ENCODE data around the gene FGFBP3. TPM values are rescaled to one million over a fixed set of nuclear protein-coding genes. Genes with fewer than 3 reads are reported as not detected.

FGFBP3 gene
- polyA plus RNA-seq, 1 donor (not counting 4 experiments of a cell fraction or from before 2014, with no cell fraction given), result 0.22 TPM

DNA sequence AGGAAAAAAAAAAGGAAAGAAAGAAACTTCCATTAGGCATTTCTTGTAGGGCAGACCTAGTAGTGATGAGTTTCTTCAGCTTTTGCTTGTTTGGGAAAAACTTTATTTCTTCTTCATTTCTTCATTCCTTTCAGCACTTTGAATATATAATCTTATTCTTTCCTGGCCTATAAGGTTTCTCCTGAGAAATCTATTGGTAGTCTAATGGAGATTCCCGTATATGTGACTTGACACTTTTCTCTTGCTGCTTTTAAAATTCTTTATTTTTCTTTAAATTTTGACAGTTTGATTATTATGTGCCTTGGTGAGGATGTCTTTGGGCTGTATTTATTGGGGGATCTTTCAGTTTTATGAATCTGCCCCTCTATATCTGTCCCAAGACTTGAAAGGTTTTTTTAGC, 10.4 kb upstream of the FGFBP3 start:
- H3K9me3 ChIP-seq (ENCODE audit: control insufficient read depth, low read depth, low read length), result no peaks in the 10 kb centered on the region
- no peak for TF ChIP-seq EZH2 (IDR thresholded peaks at IDR 0.05; ENCODE audit: low read length)
- TF ChIP-seq, protein P1, sequence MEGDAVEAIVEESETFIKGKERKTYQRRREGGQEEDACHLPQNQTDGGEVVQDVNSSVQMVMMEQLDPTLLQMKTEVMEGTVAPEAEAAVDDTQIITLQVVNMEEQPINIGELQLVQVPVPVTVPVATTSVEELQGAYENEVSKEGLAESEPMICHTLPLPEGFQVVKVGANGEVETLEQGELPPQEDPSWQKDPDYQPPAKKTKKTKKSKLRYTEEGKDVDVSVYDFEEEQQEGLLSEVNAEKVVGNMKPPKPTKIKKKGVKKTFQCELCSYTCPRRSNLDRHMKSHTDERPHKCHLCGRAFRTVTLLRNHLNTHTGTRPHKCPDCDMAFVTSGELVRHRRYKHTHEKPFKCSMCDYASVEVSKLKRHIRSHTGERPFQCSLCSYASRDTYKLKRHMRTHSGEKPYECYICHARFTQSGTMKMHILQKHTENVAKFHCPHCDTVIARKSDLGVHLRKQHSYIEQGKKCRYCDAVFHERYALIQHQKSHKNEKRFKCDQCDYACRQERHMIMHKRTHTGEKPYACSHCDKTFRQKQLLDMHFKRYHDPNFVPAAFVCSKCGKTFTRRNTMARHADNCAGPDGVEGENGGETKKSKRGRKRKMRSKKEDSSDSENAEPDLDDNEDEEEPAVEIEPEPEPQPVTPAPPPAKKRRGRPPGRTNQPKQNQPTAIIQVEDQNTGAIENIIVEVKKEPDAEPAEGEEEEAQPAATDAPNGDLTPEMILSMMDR (optimal IDR thresholded peaks at IDR 0.05 in 1 of 3, IDR thresholded peaks at IDR 0.05 in 1 of 3, conservative IDR thresholded peaks at IDR 0.05 in 1 of 3; ENCODE audit: extremely low read depth in 1 of 3, insufficient read depth in 2 of 3, low read length in 3 of 3), result no peak
- no peak overlapping the region for H3K4me2 ChIP-seq (ENCODE audit: control insufficient read depth, extremely low read depth, insufficient read depth, low read depth, low read length)
- H3K27me3 ChIP-seq (ENCODE audit: control insufficient read depth, extremely low read depth, insufficient read depth, low read length), result no peaks in the 10 kb centered on the region
- FAIRE-seq, result no peak
- H4K20me1 ChIP-seq (ENCODE audit: control insufficient read depth, extremely low read depth, insufficient read depth, low read length), result no peaks in the 10 kb centered on the region
- H3K9me1 ChIP-seq (ENCODE audit: control insufficient read depth, extremely low read depth, insufficient read depth, low read length), result no peaks in the 10 kb centered on the region
- no peak for DNase-seq (ENCODE audit: low read depth, low spot score)
- H3K9ac ChIP-seq (ENCODE audit: control insufficient read depth, extremely low read depth, insufficient read depth, low read length), result no peak overlapping the region
- H3K79me2 ChIP-seq (ENCODE audit: control insufficient read depth, insufficient read depth, low read length), result peaks cover 10% of the 10 kb centered on the region
- H3K4me1 ChIP-seq (ENCODE audit: control insufficient read depth, extremely low read depth, insufficient read depth, low read length), result peaks cover 7% of the 10 kb centered on the region
- no peaks in the 10 kb centered on the region for H3K36me3 ChIP-seq (ENCODE audit: control insufficient read depth in 2 of 2, extremely low read depth in 1 of 2, insufficient read depth in 2 of 2, low read length in 2 of 2)
- no peak overlapping the region for H2AFZ ChIP-seq (ENCODE audit: control insufficient read depth, low read length)
- no peak overlapping the region for H3K4me3 ChIP-seq (ENCODE audit: control insufficient read depth in 2 of 3, extremely low read depth in 1 of 3, insufficient read depth in 2 of 3, low read depth in 1 of 3, low read length in 3 of 3)
- H3K27ac ChIP-seq (ENCODE audit: control insufficient read depth, insufficient read depth, low read length), result no peak overlapping the region
- dilution Hi-C loops (cut with MboI; ENCODE audit: extremely low pct_ligation_motif_present, low sequenced_read_pairs), result no loop called here

DNA sequence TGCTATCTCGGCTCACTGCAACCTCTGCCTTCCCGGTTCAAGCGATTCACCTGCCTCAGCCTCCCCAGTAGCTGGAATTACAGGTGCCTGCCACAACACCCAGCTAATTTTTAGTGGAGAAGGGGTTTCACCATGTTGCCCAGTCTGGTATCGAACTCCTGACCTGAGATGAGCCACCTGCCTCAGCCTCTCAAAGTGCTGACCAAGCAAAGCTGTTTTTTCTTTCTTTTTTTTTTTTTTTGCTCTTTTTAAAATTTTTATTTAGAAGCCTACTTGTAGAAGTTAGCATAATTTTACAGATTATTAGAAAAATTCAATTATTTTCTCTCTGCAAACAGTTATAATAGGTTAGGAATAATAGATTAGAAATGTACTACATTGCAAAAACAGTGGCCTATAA, 1.2 kb upstream of the FGFBP3 start:
- Histone ChIP-seq H3K9me3 (ENCODE audit: control insufficient read depth, low read depth, low read length) (no peaks in the 10 kb centered on the region), H4K20me1 (ENCODE audit: control insufficient read depth, extremely low read depth, insufficient read depth, low read length) (no peaks in the 10 kb centered on the region), H3K4me3 (ENCODE audit: control insufficient read depth in 2 of 3, extremely low read depth in 1 of 3, insufficient read depth in 2 of 3, low read depth in 1 of 3, low read length in 3 of 3) (no peak overlapping the region), H3K27ac (ENCODE audit: control insufficient read depth, insufficient read depth, low read length) (no peak overlapping the region), H3K9ac (ENCODE audit: control insufficient read depth, extremely low read depth, insufficient read depth, low read length) (no peak overlapping the region), H3K27me3 (ENCODE audit: control insufficient read depth, extremely low read depth, insufficient read depth, low read length) (no peaks in the 10 kb centered on the region), H3K36me3 (ENCODE audit: control insufficient read depth in 2 of 2, extremely low read depth in 1 of 2, insufficient read depth in 2 of 2, low read length in 2 of 2) (peaks cover 0 to 3% of the 10 kb centered on the region in 2 experiments), H2AFZ (ENCODE audit: control insufficient read depth, low read length) (no peak overlapping the region), H3K79me2 (ENCODE audit: control insufficient read depth, insufficient read depth, low read length) (no peaks in the 10 kb centered on the region), H3K4me1 (ENCODE audit: control insufficient read depth, extremely low read depth, insufficient read depth, low read length) (peaks cover 3% of the 10 kb centered on the region), H3K9me1 (ENCODE audit: control insufficient read depth, extremely low read depth, insufficient read depth, low read length) (no peaks in the 10 kb centered on the region), H3K4me2 (ENCODE audit: control insufficient read depth, extremely low read depth, insufficient read depth, low read depth, low read length) (no peak overlapping the region)
- DNase-seq (ENCODE audit: low read depth, low spot score) (no peak), FAIRE-seq (no peak)
- TF ChIP-seq, protein P1 (optimal IDR thresholded peaks at IDR 0.05 in 1 of 3, IDR thresholded peaks at IDR 0.05 in 1 of 3, conservative IDR thresholded peaks at IDR 0.05 in 1 of 3; ENCODE audit: extremely low read depth in 1 of 3, insufficient read depth in 2 of 3, low read length in 3 of 3), result no peak
- TF ChIP-seq EZH2 (IDR thresholded peaks at IDR 0.05; ENCODE audit: low read length), result no peak
- dilution Hi-C loops (cut with MboI; ENCODE audit: extremely low pct_ligation_motif_present, low sequenced_read_pairs), result no loop called here
